ENCODE results near the gene C3.
"Not testable (repeated sequence)": the region's sequence is repeated elsewhere in the genome, so short reads cannot be mapped to it uniquely, and the experiment has no call there.

The C3 gene

GRCh38 chr19:6663236-6664201 lies 56.9 kb downstream of the C3 start:
- TF ChIP-seq, protein P1, sequence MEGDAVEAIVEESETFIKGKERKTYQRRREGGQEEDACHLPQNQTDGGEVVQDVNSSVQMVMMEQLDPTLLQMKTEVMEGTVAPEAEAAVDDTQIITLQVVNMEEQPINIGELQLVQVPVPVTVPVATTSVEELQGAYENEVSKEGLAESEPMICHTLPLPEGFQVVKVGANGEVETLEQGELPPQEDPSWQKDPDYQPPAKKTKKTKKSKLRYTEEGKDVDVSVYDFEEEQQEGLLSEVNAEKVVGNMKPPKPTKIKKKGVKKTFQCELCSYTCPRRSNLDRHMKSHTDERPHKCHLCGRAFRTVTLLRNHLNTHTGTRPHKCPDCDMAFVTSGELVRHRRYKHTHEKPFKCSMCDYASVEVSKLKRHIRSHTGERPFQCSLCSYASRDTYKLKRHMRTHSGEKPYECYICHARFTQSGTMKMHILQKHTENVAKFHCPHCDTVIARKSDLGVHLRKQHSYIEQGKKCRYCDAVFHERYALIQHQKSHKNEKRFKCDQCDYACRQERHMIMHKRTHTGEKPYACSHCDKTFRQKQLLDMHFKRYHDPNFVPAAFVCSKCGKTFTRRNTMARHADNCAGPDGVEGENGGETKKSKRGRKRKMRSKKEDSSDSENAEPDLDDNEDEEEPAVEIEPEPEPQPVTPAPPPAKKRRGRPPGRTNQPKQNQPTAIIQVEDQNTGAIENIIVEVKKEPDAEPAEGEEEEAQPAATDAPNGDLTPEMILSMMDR (IDR thresholded peaks at IDR 0.05; ENCODE audit: insufficient read depth, low read length, poor library complexity, severe bottlenecking), result no peak
- Histone ChIP-seq H3K36me3 (ENCODE audit: control insufficient read depth, insufficient read depth, low read length) (peaks cover 11% of the 10 kb centered on the region), H3K27me3 (replicated peaks; ENCODE audit: control insufficient read depth, insufficient read depth, low read length) (no peaks in the 10 kb centered on the region), H3K4me3 (replicated peaks; ENCODE audit: low read depth, low read length) (no peak overlapping the region)
- DNase-seq (ENCODE audit: extremely low read depth, insufficient read length), result no peak

- TF ChIP-seq, protein P1 (IDR thresholded peaks at IDR 0.05; ENCODE audit: insufficient read depth, low read length, poor library complexity, severe bottlenecking), result no peak
- Histone ChIP-seq H3K4me3 (replicated peaks; ENCODE audit: low read depth, low read length) (no peak overlapping the region), H3K36me3 (ENCODE audit: control insufficient read depth, insufficient read depth, low read length) (peaks cover 11% of the 10 kb centered on the region), H3K27me3 (replicated peaks; ENCODE audit: control insufficient read depth, insufficient read depth, low read length) (no peaks in the 10 kb centered on the region)
- DNase-seq (ENCODE audit: extremely low read depth, insufficient read length), result no peak
Observed at GRCh38 chr19:6662702-6663101, 57.7 kb downstream of the C3 start.

GRCh38 chr19:6661509-6662244 lies 58.8 kb downstream of the C3 start:
- not testable (repeated sequence) for H3K27me3 ChIP-seq (replicated peaks; ENCODE audit: control insufficient read depth, insufficient read depth, low read length); H3K4me3 ChIP-seq (replicated peaks; ENCODE audit: low read depth, low read length); H3K36me3 ChIP-seq (ENCODE audit: control insufficient read depth, insufficient read depth, low read length)
- peak; percentile 50 for DNase-seq (ENCODE audit: extremely low read depth, insufficient read length)

DNA sequence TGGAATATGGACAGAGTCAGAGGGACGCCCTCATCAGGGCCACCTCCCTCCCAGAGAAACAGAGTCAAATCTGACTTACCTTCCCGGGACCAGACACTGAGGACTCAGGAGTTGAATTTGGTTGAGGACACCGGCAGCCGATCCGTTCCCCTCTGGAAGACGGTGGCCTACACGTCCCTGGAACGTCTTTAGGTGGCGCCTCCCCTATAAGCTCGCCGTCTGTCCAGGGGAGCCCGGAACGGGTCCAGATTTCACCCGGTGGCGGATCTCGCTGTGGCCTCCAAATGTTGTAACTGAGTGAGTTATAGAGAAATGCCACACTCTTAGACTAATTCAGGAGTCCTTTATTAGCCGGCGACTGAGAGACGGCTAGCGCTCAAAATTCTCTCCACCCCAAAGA lies 59.5 kb downstream of the C3 start:
- no peak for DNase-seq (ENCODE audit: extremely low read depth, insufficient read length)
- H3K4me3 ChIP-seq (replicated peaks; ENCODE audit: low read depth, low read length), result no peak overlapping the region
- H3K27me3 ChIP-seq (replicated peaks; ENCODE audit: control insufficient read depth, insufficient read depth, low read length), result no peaks in the 10 kb centered on the region
- TF ChIP-seq, protein P1 (IDR thresholded peaks at IDR 0.05; ENCODE audit: insufficient read depth, low read length, poor library complexity, severe bottlenecking), result no peak
- H3K36me3 ChIP-seq (ENCODE audit: control insufficient read depth, insufficient read depth, low read length), result peaks cover 7% of the 10 kb centered on the region

GRCh38 chr19:6656390-6656789 lies 64.1 kb downstream of the C3 start:
- not testable (repeated sequence) for DNase-seq (ENCODE audit: extremely low read depth, insufficient read length); H3K36me3 ChIP-seq (ENCODE audit: control insufficient read depth, insufficient read depth, low read length); H3K4me3 ChIP-seq (replicated peaks; ENCODE audit: low read depth, low read length); H3K27me3 ChIP-seq (replicated peaks; ENCODE audit: control insufficient read depth, insufficient read depth, low read length)

- no peak overlapping the region for H3K4me3 ChIP-seq (replicated peaks; ENCODE audit: low read depth, low read length)
- TF ChIP-seq, protein P1 (IDR thresholded peaks at IDR 0.05; ENCODE audit: insufficient read depth, low read length, poor library complexity, severe bottlenecking), result no peak
- H3K27me3 ChIP-seq (replicated peaks; ENCODE audit: control insufficient read depth, insufficient read depth, low read length), result no peaks in the 10 kb centered on the region
- DNase-seq (ENCODE audit: extremely low read depth, insufficient read length), result peak; percentile 49
- H3K36me3 ChIP-seq (ENCODE audit: control insufficient read depth, insufficient read depth, low read length), result no peaks in the 10 kb centered on the region; the same call in 1 of the 2 replicates
Observed at GRCh38 chr19:6654347-6655310, 65.8 kb downstream of the C3 start.

All from GM06990 (cell line).